Smooth muscle cell (in vitro differentiated cells): ENCODE data around the gene SUDS3. TPM values are rescaled to one million over a fixed set of nuclear protein-coding genes. Genes with fewer than 3 reads are reported as not detected.

ENCODE experiments used
- DNase-seq: peaks from one replicate; lab custom pipeline; 2025; ENCODE audit not compliant: unreplicated experiment; lab: John Stamatoyannopoulos, UW
- H2AFZ ChIP-seq: fragments of 200-600 bp; sonication (generic); 2 replicates; pipeline ENCODE4 v1.6.0; 2016; ENCODE audit warnings: antibody characterized with exemption, low read depth, mild to moderate bottlenecking
- H3F3A ChIP-seq: fragments of 200-600 bp; sonication (generic); 2 replicates; pipeline ENCODE4 v1.6.0; 2017; ENCODE audit warnings: antibody characterized with exemption, low read depth
- H3K27ac ChIP-seq: fragments of 200-600 bp; sonication (generic); 2 replicates; pipeline ENCODE4 v1.5.1; 2016; ENCODE audit warnings: low read depth, mild to moderate bottlenecking
- H3K27me3 ChIP-seq: fragments of 200-600 bp; sonication (generic); 2 replicates; pipeline ENCODE4 v1.6.1; 2016; ENCODE audit warnings: low read depth, mild to moderate bottlenecking
- H3K36me3 ChIP-seq: fragments of 200-600 bp; sonication (generic); 2 replicates; pipeline ENCODE4 v1.5.1; 2016; ENCODE audit warnings: low read depth
- H3K4me1 ChIP-seq: fragments of 200-600 bp; sonication (generic); 2 replicates; pipeline ENCODE4 v1.5.1; 2016; ENCODE audit warnings: low read depth
- H3K4me2 ChIP-seq: fragments of 200-600 bp; sonication (generic); 2 replicates; pipeline ENCODE4 v1.6.0; 2016; ENCODE audit warnings: mild to moderate bottlenecking
- H3K4me3 ChIP-seq: fragments of 200-600 bp; sonication (generic); 2 replicates; pipeline ENCODE4 v1.5.1; 2016; ENCODE audit warnings: mild to moderate bottlenecking
- H3K79me2 ChIP-seq: fragments of 200-600 bp; sonication (generic); 2 replicates; pipeline ENCODE4 v1.6.0; 2016; ENCODE audit warnings: low read depth, mild to moderate bottlenecking
- H3K9ac ChIP-seq: fragments of 200-600 bp; sonication (generic); 2 replicates; pipeline ENCODE4 v1.6.0; 2016; ENCODE audit warnings: low read depth
- H3K9me3 ChIP-seq: fragments of 200-600 bp; sonication (generic); replicated peaks from 2 replicates; pipeline ENCODE4 v1.5.1; 2016; ENCODE audit warnings: low read depth
- H4K20me1 ChIP-seq: fragments of 200-600 bp; sonication (generic); 2 replicates; pipeline ENCODE4 v1.6.0; 2016; ENCODE audit warnings: low read depth
- CTCF ChIP-seq: fragments of 200-600 bp; sonication (generic); IDR thresholded peaks from 2 replicates; pipeline ENCODE4 v1.5.1; 2017; ENCODE audit warnings: borderline replicate concordance, mild to moderate bottlenecking, antibody characterized with exemption; ENCODE audit not compliant: insufficient read depth, poor library complexity, severe bottlenecking
- WGBS: methylation state at CpG from one replicate; pipeline ENCODE4 v1.1.7; 2016; ENCODE audit warnings: low lambda C conversion rate; 5-methylcytosine and 5-hydroxymethylcytosine counted together
- polyA plus RNA-seq: library from polyadenylated mRNA; unstranded; fragments of >200 nt; fragmentation: Nextera tagmentation; extraction: Ambion mirVana; gene quantifications from 2 replicates; pipeline ENCODE4 v1.2.1, GENCODE V29; 2016
- total RNA-seq: library from RNA; depleted of rRNA; stranded (reverse); fragments of >200 nt; gene quantifications from 2 replicates; pipeline ENCODE4 v1.2.3, GENCODE V29; 2014

Gene SUDS3
- total and polyA plus RNA-seq, 2 experiments from 2014 or later = 11.4 to 58.2 TPM

GRCh38 chr12:118354903-118355302 lies 21.5 kb upstream of the SUDS3 start:
- Histone ChIP-seq H2AFZ (no peak overlapping the region), H3F3A (no peaks in the 10 kb centered on the region), H3K79me2 (no peaks in the 10 kb centered on the region), H3K36me3 (no peaks in the 10 kb centered on the region), H3K4me3 (no peak overlapping the region), H3K4me1 (no peaks in the 10 kb centered on the region), H3K9ac (no peak overlapping the region), H3K4me2 (no peak overlapping the region), H3K27me3 (no peaks in the 10 kb centered on the region), H3K9me3 (no peaks in the 10 kb centered on the region), H4K20me1 (no peaks in the 10 kb centered on the region), H3K27ac (no peak overlapping the region)
- DNase-seq = no peak
- TF ChIP-seq CTCF = no peak
- WGBS = 100% methylated on average over 1 of the region's 1 CpG

GRCh38 chr12:118355843-118356242 lies 20.5 kb upstream of the SUDS3 start:
- H3K4me3 ChIP-seq = no peak overlapping the region
- H3K9ac ChIP-seq = no peak overlapping the region
- H3K4me2 ChIP-seq = no peak overlapping the region
- no peaks in the 10 kb centered on the region for H3F3A ChIP-seq
- no peaks in the 10 kb centered on the region for H3K36me3 ChIP-seq
- no peaks in the 10 kb centered on the region for H4K20me1 ChIP-seq
- no peaks in the 10 kb centered on the region for H3K9me3 ChIP-seq
- no peaks in the 10 kb centered on the region for H3K27me3 ChIP-seq
- H3K79me2 ChIP-seq = no peaks in the 10 kb centered on the region
- WGBS = 100% methylated on average over 1 of the region's 1 CpG
- DNase-seq = no peak
- H3K27ac ChIP-seq = no peak overlapping the region
- no peak for TF ChIP-seq CTCF
- H3K4me1 ChIP-seq = no peaks in the 10 kb centered on the region
- H2AFZ ChIP-seq = no peak overlapping the region

GRCh38 chr12:118356809-118357256 lies 19.5 kb upstream of the SUDS3 start:
- Histone ChIP-seq H2AFZ (no peak overlapping the region), H3K27ac (peak overlapping the region; percentile 39), H3K4me3 (no peak overlapping the region), H3K9me3 (no peaks in the 10 kb centered on the region), H3K4me1 (no peaks in the 10 kb centered on the region), H3K79me2 (no peaks in the 10 kb centered on the region), H3K4me2 (peak overlapping the region; percentile 48), H4K20me1 (no peaks in the 10 kb centered on the region), H3K27me3 (no peaks in the 10 kb centered on the region), H3F3A (no peaks in the 10 kb centered on the region), H3K9ac (no peak overlapping the region), H3K36me3 (no peaks in the 10 kb centered on the region)
- WGBS = 40% methylated on average over 1 of the region's 1 CpG
- TF ChIP-seq CTCF = no peak
- DNase-seq = no peak

- Histone ChIP-seq H3F3A (no peaks in the 10 kb centered on the region), H3K9ac (no peak overlapping the region), H3K4me1 (no peaks in the 10 kb centered on the region), H3K4me2 (peak overlapping the region; percentile 48), H4K20me1 (no peaks in the 10 kb centered on the region), H3K79me2 (no peaks in the 10 kb centered on the region), H3K27me3 (no peaks in the 10 kb centered on the region), H3K27ac (peak overlapping the region; percentile 39), H3K9me3 (no peaks in the 10 kb centered on the region), H3K4me3 (no peak overlapping the region), H3K36me3 (no peaks in the 10 kb centered on the region), H2AFZ (no peak overlapping the region)
- DNase-seq = no peak
- TF ChIP-seq CTCF = no peak
- 58% methylated on average over 7 of the region's 7 CpGs for WGBS
Observed at GRCh38 chr12:118357257-118358007, 18.9 kb upstream of the SUDS3 start.
